Kidney glomerular epithelial cell (primary cell): Measurements from ENCODE around the gene KRT17.
"Not testable (repeated sequence)": the region's sequence is repeated elsewhere in the genome, so short reads cannot be mapped to it uniquely, and the experiment has no call there.

Experiments
- DNase-seq: peaks from one replicate; lab custom pipeline; 2025; lab: John Stamatoyannopoulos, UW

Gene KRT17

GRCh38 chr17:41634639-41635038, 10.3 kb upstream of the KRT17 start:
- DNase-seq, result no peak

- no peak for DNase-seq
Observed at GRCh38 chr17:41633556-41634199, 9.3 kb upstream of the KRT17 start.

GRCh38 chr17:41632482-41633105, 8.2 kb upstream of the KRT17 start:
- DNase-seq, result no peak

DNA sequence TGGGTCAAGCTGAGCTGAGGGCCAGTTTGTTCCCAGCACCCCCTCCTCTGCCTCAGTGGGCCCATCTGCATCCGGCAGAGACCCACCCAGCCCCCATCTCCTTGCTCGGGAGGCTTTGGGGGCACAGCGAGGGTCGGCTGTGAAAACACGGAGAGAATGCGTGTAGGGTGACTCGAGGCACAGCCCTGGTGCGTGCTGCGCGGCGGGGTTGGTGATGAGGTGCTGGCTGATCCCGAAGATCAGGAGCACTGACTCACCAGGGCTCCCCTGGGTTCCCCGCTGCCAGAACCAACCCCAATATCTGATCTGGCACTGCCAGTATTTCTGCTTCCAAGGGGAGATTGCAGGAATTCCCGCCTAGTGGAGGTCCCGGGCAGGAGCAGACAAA, 7.5 kb upstream of the KRT17 start:
- DNase-seq, result no peak

- DNase-seq, result no peak
Observed at GRCh38 chr17:41631025-41631897, 6.9 kb upstream of the KRT17 start.

DNA sequence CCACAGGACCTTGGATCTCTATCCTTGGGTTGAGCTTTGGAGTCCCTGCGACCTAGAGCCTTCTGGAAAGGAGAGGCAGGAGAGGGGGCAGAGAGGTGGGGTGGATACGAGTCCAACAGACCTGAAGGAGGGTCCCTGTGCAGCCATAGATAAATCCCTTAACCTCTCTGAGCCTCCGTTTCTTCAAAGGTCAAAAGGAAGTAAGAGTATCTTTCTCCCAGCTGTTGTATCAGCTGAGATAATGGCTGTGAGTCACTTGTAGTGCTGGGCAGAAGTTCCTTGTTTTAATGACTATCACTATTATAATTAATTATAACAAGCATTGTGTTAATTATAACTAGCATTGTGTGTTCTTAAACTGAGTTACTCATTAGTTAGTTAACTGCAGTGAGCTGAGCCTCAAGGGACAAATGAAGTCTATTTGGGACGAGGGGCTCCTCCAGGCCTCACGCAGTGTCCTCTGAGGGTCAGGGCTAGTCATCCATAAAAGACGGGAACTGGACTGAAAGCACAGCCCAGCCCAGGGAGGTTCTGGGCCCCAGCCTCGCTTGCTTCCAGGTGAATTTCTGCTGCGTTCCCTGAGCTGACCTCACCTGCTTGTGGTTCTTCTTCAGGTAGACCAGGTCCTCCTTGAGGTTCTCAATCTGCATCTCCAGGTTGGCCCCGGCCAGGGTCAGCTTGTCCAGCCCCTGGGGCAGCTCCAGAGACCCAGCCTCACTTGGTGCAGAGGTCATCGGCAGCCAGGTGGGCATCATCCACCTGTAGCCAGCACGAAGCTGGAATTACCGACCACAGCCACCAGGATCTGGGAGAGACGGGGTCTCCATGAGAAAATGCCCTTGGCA, 5.7 kb upstream of the KRT17 start:
- DNase-seq, result no peak

- DNase-seq, result no peak
Observed at GRCh38 chr17:41629316-41629715, 4.9 kb upstream of the KRT17 start.

DNA sequence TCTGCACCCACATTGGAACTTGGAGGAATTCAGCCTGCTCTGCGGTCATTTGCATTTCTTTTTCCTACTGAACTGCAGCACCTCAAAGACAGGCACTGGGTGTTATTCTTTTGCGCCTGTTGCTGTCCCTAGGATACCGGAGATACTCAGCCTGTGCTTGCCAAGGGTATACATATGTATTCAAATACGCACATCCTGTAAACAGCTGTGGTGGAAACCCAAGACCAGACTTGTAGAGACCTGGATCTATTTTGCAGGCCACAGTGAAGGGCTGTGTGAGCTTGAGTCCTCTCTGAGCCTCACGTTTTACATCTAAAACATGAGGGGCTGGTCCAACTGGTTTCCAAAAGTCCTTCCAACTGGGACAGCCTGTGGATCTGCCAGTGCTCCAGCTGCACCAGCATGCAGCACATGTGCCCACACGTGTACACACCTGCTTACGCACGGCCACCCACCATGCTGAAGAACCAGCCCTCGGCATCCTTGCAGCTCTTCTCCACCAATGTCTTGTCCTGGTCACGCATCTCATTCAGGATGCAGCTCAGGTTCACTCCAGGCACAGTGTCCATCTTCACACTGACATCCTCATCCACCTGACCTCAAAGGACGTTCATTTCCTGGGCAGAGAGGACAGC, 4.4 kb upstream of the KRT17 start:
- DNase-seq, result not testable (repeated sequence)

DNA sequence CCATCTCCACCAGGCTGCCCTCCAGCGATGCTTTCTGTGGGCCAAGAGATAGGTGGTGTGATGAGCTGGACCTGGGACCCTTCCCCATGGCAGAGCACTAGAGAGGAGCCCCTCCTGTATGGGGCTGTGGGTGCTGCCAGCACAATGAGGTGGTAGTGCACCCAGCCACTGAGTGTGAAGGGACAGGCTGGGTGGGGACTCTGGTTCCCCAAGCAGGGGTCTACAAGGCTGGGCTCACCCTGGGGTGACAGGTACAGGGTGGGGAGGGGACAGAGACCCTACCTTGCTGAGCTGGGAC, 3.6 kb upstream of the KRT17 start:
- DNase-seq, result not testable (repeated sequence)

DNA sequence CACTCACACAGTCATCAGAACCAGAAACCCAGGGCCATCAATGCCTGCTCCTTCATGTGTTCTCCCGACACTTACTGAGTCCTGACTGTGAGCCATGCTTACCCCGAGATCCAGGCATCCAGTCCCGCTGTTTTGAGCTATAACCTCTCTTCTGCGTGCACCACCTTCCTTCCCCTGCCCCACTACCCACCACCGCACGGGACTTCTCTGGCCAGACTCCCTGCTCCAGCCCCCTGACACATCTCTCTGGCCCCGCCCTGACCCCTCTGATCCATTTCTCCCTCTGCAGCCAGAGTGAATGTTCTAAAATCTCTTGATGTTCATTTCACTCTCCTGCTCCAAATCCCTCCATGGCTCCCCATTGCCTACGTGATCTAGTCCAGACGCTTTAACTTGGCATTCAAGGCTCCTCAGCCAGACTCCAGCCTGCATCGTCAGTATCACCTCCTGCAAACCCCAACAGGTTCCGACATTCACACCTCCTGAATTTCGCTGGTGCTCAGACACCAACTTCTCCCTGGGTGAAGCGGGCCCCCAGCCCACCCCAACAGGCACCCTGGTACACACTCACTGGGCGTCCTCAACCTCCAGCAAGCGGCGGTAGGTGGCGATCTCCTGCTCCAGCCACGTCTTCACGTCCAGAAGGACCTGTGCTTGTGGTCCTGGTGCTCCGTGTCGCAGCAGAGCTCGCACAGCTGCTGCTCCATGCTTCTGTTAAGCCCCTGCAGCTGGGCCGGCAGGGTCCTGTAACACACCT, 3.1 kb upstream of the KRT17 start:
- DNase-seq, result no peak

DNA sequence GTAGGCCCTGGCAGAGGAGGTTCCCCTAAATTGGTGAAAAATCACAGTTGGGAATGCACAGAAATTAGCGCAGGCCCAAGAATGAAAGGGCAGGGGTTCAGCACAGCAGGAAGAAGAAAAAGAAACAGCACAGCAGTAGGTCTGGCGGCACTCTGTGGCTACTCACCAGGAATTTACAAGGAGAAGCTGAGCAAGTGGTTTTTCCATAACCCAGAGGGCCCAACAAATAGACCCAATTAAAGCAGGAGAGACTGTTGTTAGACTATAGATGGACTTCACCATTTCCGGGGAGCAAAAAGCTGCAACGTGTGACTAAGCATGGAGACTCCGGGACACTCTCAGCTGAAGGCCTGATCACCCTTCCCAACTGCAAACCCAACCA, 2.5 kb upstream of the KRT17 start:
- DNase-seq, result not testable (repeated sequence)

DNA sequence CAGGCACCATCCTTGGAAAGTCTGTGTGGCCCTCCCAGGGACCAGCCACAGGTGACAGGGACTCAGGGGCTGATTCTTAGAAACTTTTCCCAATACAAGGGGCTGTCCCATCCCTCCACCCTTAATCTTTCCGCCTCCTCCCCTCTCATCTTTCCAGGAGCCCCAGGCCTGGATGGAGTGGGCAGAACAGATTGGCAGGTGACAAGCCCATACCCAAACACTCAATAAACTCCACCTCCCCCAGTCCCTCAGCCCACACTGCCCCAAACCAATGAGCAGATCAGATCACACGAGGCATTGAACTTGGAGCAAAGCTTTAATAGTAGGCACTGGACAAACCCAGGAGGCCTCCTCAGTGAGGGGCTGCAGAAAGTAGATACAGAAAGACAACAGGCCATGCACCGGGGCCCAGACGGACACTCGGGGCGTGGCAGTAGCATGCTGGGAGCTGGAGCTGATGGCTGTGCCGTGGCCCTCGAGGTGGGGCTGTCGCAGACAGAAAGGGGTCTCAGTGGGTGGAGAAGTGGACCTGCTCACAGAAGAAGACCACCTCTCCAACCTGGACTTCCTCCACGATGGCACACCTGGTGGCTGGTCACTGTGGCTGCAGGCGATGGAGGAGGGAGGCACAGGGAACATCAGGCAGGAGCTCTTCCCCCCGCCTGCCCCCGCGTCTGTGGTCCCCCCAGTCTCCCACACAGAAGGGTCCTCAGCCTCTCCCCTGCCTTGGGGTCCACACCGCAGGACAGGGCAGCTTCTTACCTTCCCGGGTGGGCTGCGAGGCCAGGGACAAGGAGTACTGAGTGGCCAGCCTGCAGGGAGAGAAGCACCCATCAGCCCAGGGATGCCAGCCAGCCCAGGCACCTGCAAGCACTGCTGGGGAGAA, 1.9 kb upstream of the KRT17 start:
- DNase-seq, result not testable (repeated sequence)

- DNase-seq, result no peak
Observed at GRCh38 chr17:41625602-41626001, 1.2 kb upstream of the KRT17 start.

GRCh38 chr17:41623184-41623861, 1.1 kb downstream of the KRT17 start:
- DNase-seq, result not testable (repeated sequence)

GRCh38 chr17:41622340-41623183, 1.8 kb downstream of the KRT17 start:
- DNase-seq, result not testable (repeated sequence)

DNA sequence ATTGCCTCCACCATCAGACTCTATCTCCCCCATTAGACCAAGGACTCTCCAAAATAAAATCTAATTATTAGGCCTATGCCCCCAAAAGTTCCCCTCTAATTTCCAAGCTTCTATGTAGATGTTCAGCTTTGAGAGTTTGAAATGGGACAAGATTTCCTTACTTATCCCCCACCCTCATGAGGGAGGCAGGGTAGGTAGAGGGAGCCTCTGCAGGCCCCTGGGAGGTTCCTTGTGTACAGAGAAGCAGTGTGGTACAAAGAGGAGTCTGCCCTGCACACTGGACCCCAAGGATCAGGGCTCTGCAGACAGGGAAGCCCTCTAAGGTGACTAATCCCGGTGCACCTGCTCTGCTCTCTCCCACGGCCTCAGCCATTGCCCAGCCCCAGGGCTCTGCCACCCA, 2.5 kb downstream of the KRT17 start:
- no peak for DNase-seq

DNA sequence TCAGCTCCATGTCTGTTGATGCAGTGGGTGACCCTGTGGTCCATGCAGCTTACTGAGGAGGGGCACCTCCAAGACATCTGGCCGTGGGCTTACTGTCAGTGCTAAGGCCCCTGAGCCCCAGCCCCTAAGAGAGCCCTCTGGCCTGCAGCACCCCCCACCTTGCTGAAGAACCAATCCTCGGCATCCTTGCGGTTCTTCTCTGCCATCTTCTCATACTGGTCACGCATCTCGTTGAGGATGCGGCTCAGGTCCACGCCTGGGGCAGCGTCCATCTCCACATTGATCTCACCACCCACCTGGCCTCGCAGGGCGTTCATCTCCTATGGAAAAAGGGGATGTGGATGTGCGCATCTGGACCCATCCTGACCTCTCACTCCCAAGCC, 2.9 kb downstream of the KRT17 start:
- DNase-seq, result not testable (repeated sequence)

GRCh38 chr17:41620583-41621434, 3.6 kb downstream of the KRT17 start:
- no peak for DNase-seq
